HepG2 (cell line): ENCODE results near the gene ARPC5. TPM values are rescaled to one million over a fixed set of nuclear protein-coding genes. Genes with fewer than 3 reads are reported as not detected.

Experiments used
- ATAC-seq: fragments of 200-7000 bp; cut with Tn5 transposase; 3 replicates; pipeline ENCODE4 v1.9.1; 2020; ENCODE audit warnings: mild to moderate bottlenecking, moderate library complexity
- BruUV-seq: library from RNA; stranded (reverse); fragments of 400-500 nt; replicated peaks from 2 replicates; lab custom pipeline; 2021; lab: Mats Ljungman, UMichigan
- CTCF ChIA-PET: fragments of 300-600 bp; formaldehyde crosslinking; extraction: SDS; loops from one replicate; lab custom pipeline; 2021; ENCODE audit warnings: low total read pairs, inconsistent platforms, low intra/inter-chr PET ratio; lab: Yijun Ruan, JAX
- POLR2A ChIA-PET: fragments of 350-600 bp; sonication (Branson Sonifier 250); formaldehyde crosslinking; loops from one replicate; lab custom pipeline; 2020; ENCODE audit warnings: antibody characterized with exemption, inconsistent platforms; lab: Yijun Ruan, JAX
- DNase-seq: peaks from one replicate; pipeline ENCODE4 v3.0.0-alpha.2; 2015; ENCODE audit warnings: low spot score
- FAIRE-seq: peaks from 3 replicates; lab custom pipeline; 2011; peaks lifted over from hg19 to GRCh38; lab: Jason Lieb, UNC
- H2AFZ ChIP-seq: one replicate; pipeline ENCODE4 v1.6.1; 2011; ENCODE audit warnings: low read length, inconsistent platforms
- H3K27ac ChIP-seq: fragments of 300-600 bp; 3 replicates; pipeline ENCODE4 v1.8.0; 2011; ENCODE audit warnings: mixed run types, mild to moderate bottlenecking, mixed read lengths, low read length, inconsistent platforms; ENCODE audit not compliant: insufficient read depth; ENCODE audit errors: extremely low read length
- H3K27me3 ChIP-seq, 2 experiments: fragments of 200-600 bp in 1 of 2; 2 replicates in 1 of 2; 3 replicates in 1 of 2; pipeline versions ENCODE4 v1.6.0 to v1.8.0; 2011; ENCODE audit warnings: low read length in 2 of 2, mild to moderate bottlenecking in 2 of 2, moderate library complexity in 2 of 2, inconsistent platforms in 1 of 2; ENCODE audit not compliant: insufficient read depth in 2 of 2, control insufficient read depth in 1 of 2
- H3K36me3 ChIP-seq, 2 experiments: fragments of 200-600 bp in 1 of 2; replicated peaks in 1 of 2; 2 replicates in 1 of 2; 3 replicates in 1 of 2; pipeline versions ENCODE4 v1.5.1 to v1.8.0; 2011; ENCODE audit warnings: low read length in 2 of 2, inconsistent platforms in 1 of 2; ENCODE audit not compliant: insufficient read depth in 2 of 2, control insufficient read depth in 1 of 2
- H3K4me1 ChIP-seq: 2 replicates; pipeline ENCODE4 v1.5.1; 2012; ENCODE audit warnings: low read length, inconsistent platforms; ENCODE audit not compliant: insufficient read depth
- H3K4me2 ChIP-seq: 2 replicates; pipeline ENCODE4 v1.6.0; 2011; ENCODE audit warnings: low read depth, low read length, inconsistent platforms
- H3K4me3 ChIP-seq, 3 experiments: fragments of 200-600 bp in 1 of 3; sonication (generic), shearing (Covaris generic) in 1 of 3; replicated peaks in 1 of 3; 2 replicates each; pipeline ENCODE4 v1.5.1; 2011 to 2016; ENCODE audit warnings: low read length in 3 of 3, inconsistent platforms in 2 of 3, low read depth in 2 of 3, mild to moderate bottlenecking in 2 of 3, control low read depth in 1 of 3, mixed read lengths in 1 of 3; ENCODE audit not compliant: insufficient read depth in 1 of 3
- H3K79me2 ChIP-seq: one replicate; pipeline ENCODE4 v1.6.1; 2011; ENCODE audit warnings: low read length, inconsistent platforms; ENCODE audit not compliant: insufficient read depth
- H3K9ac ChIP-seq: 2 replicates; pipeline ENCODE4 v1.6.0; 2011; ENCODE audit warnings: mild to moderate bottlenecking, low read depth, low read length, inconsistent platforms; ENCODE audit not compliant: insufficient read depth
- H3K9me3 ChIP-seq: 2 replicates; pipeline ENCODE4 v1.5.1; 2012; ENCODE audit warnings: mild to moderate bottlenecking, low read length
- H4K20me1 ChIP-seq: 2 replicates; pipeline ENCODE4 v1.6.0; 2011; ENCODE audit warnings: inconsistent platforms, mild to moderate bottlenecking, low read length, moderate library complexity; ENCODE audit not compliant: insufficient read depth
- ATF3 ChIP-seq: sonication (generic); formaldehyde crosslinking; IDR thresholded peaks from 2 replicates; pipeline ENCODE4 v1.4.0; 2020; ENCODE audit warnings: missing genetic modification reagents
- BCL6 ChIP-seq: IDR thresholded peaks from 2 replicates; pipeline ENCODE4 v1.6.1; 2016; ENCODE audit warnings: missing genetic modification reagents, missing compliant biosample characterization
- CCDC6 ChIP-seq: sonication (generic); formaldehyde crosslinking; IDR thresholded peaks from 2 replicates; pipeline ENCODE4 v1.8.1; 2022; ENCODE audit warnings: mild to moderate bottlenecking, missing genetic modification reagents, moderate library complexity
- JDP2 ChIP-seq: sonication (generic); formaldehyde crosslinking; IDR thresholded peaks from 2 replicates; pipeline ENCODE4 v1.8.1; 2022; ENCODE audit warnings: missing genetic modification reagents, borderline replicate concordance
- KMT2A ChIP-seq: sonication (generic); formaldehyde crosslinking; IDR thresholded peaks from 2 replicates; pipeline ENCODE4 v1.4.0; 2020; ENCODE audit warnings: missing genetic modification reagents
- MAFF ChIP-seq: IDR thresholded peaks from 2 replicates; pipeline ENCODE4 v1.6.1; 2011; ENCODE audit warnings: low read depth, low read length, improper control_type of control experiment
- MAZ ChIP-seq, 2 experiments: sonication (generic) in 1 of 2; formaldehyde crosslinking in 1 of 2; IDR thresholded peaks; 2 replicates each; pipeline versions ENCODE4 v1.5.0 to v1.6.1; 2012 to 2020; ENCODE audit warnings: low read depth in 2 of 2, mild to moderate bottlenecking in 2 of 2, borderline replicate concordance in 1 of 2, improper control_type of control experiment in 1 of 2, low read length in 1 of 2, missing genetic modification reagents in 1 of 2, moderate library complexity in 1 of 2
- MTA3 ChIP-seq: sonication (generic); formaldehyde crosslinking; IDR thresholded peaks from 2 replicates; pipeline ENCODE4 v1.4.0; 2020; ENCODE audit warnings: missing genetic modification reagents
- NBN ChIP-seq: fragments of 450-650 bp; conservative IDR thresholded peaks from 2 replicates; pipeline ENCODE4 v1.6.1; 2017
- NFE2L1 ChIP-seq: sonication (generic); formaldehyde crosslinking; IDR thresholded peaks from 2 replicates; pipeline ENCODE4 v1.4.0; 2020; ENCODE audit warnings: missing genetic modification reagents, mild to moderate bottlenecking, borderline replicate concordance
- RBM22 ChIP-seq: fragments of 200-400 bp; formaldehyde crosslinking; optimal IDR thresholded peaks from 2 replicates; pipeline ENCODE3; 2017; ENCODE audit warnings: mild to moderate bottlenecking, low read length, moderate library complexity
- REL ChIP-seq: sonication (generic); formaldehyde crosslinking; conservative IDR thresholded peaks from 2 replicates; pipeline ENCODE4 v1.8.0; 2022; ENCODE audit warnings: mild to moderate bottlenecking, missing genetic modification reagents, moderate library complexity
- SATB2 ChIP-seq: sonication (generic); formaldehyde crosslinking; IDR thresholded peaks from 2 replicates; pipeline ENCODE4 v1.5.0; 2020; ENCODE audit warnings: missing genetic modification reagents
- ZFP82 ChIP-seq: sonication (generic); formaldehyde crosslinking; IDR thresholded peaks from 2 replicates; pipeline ENCODE4 v1.5.1; 2020; ENCODE audit warnings: mild to moderate bottlenecking, missing genetic modification reagents, borderline replicate concordance
- ZNF205 ChIP-seq: IDR thresholded peaks from 2 replicates; pipeline ENCODE4 v1.6.1; 2018; ENCODE audit warnings: missing biosample characterization, missing genetic modification reagents
- ZNF644 ChIP-seq: IDR thresholded peaks from 2 replicates; pipeline ENCODE4 v1.6.1; 2016; ENCODE audit warnings: low read depth
- ZNF850 ChIP-seq: sonication (generic); formaldehyde crosslinking; conservative IDR thresholded peaks from 2 replicates; pipeline ENCODE4 v1.9.0; 2021; ENCODE audit warnings: mild to moderate bottlenecking, missing genetic modification reagents
- WGBS: methylation state at CpG from one replicate; pipeline ENCODE4 v1.1.6; 2017; ENCODE audit warnings: low lambda C conversion rate; 5-methylcytosine and 5-hydroxymethylcytosine counted together
- in situ Hi-C: cut with HindIII; loops from 2 replicates; pipeline ENCODE4 v1.10.0; 2017; ENCODE audit warnings: low pct_unique_long_range_greater_than_20kb; ENCODE audit not compliant: extremely low pct_ligation_motif_present
- intact Hi-C: fragments of 100-400 bp; cut with micrococcal nuclease; formaldehyde crosslinking; loops from one replicate; pipeline ENCODE4 v1.10.0; 2022; ENCODE audit not compliant: unreplicated experiment
- polyA plus RNA-seq, 8 experiments: library from polyadenylated mRNA; depleted of rRNA in 3 of 8; stranded (reverse) in 7 of 8; unstranded in 1 of 8; fragments of >200 nt; fragmentation: Illumina TruSeq in 4 of 8; extraction: Trizol in 4 of 8; gene quantifications; 2 replicates each; pipeline versions ENCODE4 v1.2.1 to v1.2.3, GENCODE V29; 2011 to 2016; ENCODE audit warnings: low read depth in 4 of 8, missing spikeins in 1 of 8, mixed read lengths in 1 of 8; ENCODE audit not compliant: insufficient read depth in 1 of 8
- total RNA-seq, 5 experiments: library from RNA; depleted of rRNA; stranded (reverse); fragments of >200 nt; fragmentation: Illumina TruSeq; extraction: Trizol; gene quantifications; 2 replicates each; pipeline ENCODE4 v1.2.3, GENCODE V29; 2016; ENCODE audit warnings: low read depth in 1 of 5

The ARPC5 gene
- total and polyA plus RNA-seq, 2 of the 13 experiments (the other 11 are each of a cell fraction or from before 2014, with no cell fraction given): 48.4 to 106 TPM

DNA sequence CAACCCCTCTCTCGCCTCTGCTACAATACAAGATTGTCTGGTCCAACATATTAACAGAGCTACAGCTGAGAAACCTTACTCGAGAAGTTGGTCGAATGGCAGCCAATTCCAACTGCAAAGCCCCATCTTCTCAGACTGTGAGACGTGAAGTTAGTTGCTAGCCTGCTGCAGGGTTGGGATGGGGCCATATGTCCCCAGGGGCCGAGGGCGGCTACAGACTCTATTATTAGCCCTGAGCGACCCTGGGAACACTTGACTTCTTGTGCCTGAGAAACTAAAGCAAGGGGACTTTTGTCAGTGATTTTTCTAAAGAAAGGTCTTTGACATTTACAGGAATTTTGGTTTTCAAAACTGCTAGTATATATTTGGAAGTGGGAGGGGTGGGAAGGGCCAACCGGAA is 59.0 kb downstream of the ARPC5 start (continued):
- TF ChIP-seq MAZ (IDR thresholded peaks at IDR 0.05; ENCODE audit: borderline replicate concordance, low read depth, low read length): no peak
- TF ChIP-seq MAZ (CRISPR knock-in tag; IDR thresholded peaks at IDR 0.05; ENCODE audit: low read depth): no peak
- TF ChIP-seq NBN: no peak

- no TSS peak for BruUV-seq
- 61% methylated on average over 5 of the region's 5 CpGs for whole genome bisulfite sequencing
- CTCF ChIA-PET: no interaction called here
Measured at GRCh38 chr1:183575606-183576005, 60.0 kb downstream of the ARPC5 start.

More at GRCh38 chr1:183575606-183576005, 60.0 kb downstream of the ARPC5 start:
- Histone ChIP-seq H3K9me3 (no peaks in the 10 kb centered on the region), H3K4me2 (no peak overlapping the region), H3K79me2 (no peaks in the 10 kb centered on the region), H2AFZ (no peak overlapping the region), H3K27ac (no peak overlapping the region), H3K36me3 (no peaks in the 10 kb centered on the region), H3K4me3 (no peak overlapping the region), H3K4me1 (no peaks in the 10 kb centered on the region), H3K9ac (no peak overlapping the region), H4K20me1 (no peaks in the 10 kb centered on the region), H3K27me3 (peaks cover 0 to 2% of the 10 kb centered on the region in 2 experiments; a peak in 1 of 5 replicates)
- ATAC-seq: no peak
- POLR2A ChIA-PET: no interaction called here
- no peak for FAIRE-seq
- no peak for DNase-seq
- intact Hi-C loops: no loop called here
- in situ Hi-C loops: no loop called here
- TF ChIP-seq BCL6 (CRISPR knock-in tag) (no peak), NFE2L1 (CRISPR knock-in tag) (no peak), ZNF644 (CRISPR knock-in tag) (no peak), CCDC6 (CRISPR knock-in tag) (no peak), ZFP82 (CRISPR knock-in tag) (no peak), REL (CRISPR knock-in tag) (no peak), RBM22 (no peak), ZNF205 (no peak), SATB2 (CRISPR knock-in tag) (no peak), MAFF (no peak), ZNF850 (CRISPR knock-in tag) (no peak), KMT2A (CRISPR knock-in tag) (no peak), JDP2 (CRISPR knock-in tag) (no peak), ATF3 (no peak), MTA3 (CRISPR knock-in tag) (no peak)
- TF ChIP-seq, all 625 proteins: peak for 0
